ENCODE data around the gene STAB2. TPM values are rescaled to one million over a fixed set of nuclear protein-coding genes. Genes with fewer than 3 reads are reported as not detected.

Gene STAB2
- total and polyA plus RNA-seq, 9 donors: 0.05 to 9.3 (median 0.86) TPM

DNA sequence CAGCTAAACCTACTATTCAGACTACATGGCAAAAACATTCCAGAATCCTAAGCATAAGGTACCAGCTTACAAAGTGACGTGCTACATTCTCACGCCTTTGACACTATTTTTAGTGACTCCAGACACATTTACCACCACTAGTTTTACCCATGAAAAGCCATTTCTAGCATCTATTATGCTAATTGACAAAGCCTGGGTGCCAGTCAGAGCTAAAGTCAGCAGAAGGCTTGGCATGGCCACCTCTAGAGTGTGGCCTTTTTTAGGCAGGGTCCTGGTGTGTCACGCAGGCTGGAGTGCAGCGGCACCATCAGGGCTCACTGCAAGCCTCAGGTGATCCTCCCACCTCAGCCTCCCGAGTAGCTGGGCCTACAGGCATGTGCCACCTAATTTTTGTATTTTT is 178.2 kb downstream of the STAB2 start:
- H3K9me3 ChIP-seq: no peaks in the 10 kb centered on the region
- H3K27ac ChIP-seq: no peak overlapping the region
- no peak overlapping the region for H3K4me3 ChIP-seq
- intact Hi-C loops (cut with DNase I): no loop called here
- H3K4me1 ChIP-seq (ENCODE audit: insufficient read depth): no peaks in the 10 kb centered on the region
- TF ChIP-seq POLR2A (IDR thresholded peaks at IDR 0.05) (no peak), EP300 (IDR thresholded peaks at IDR 0.05) (no peak)
- TF ChIP-seq, protein P1, sequence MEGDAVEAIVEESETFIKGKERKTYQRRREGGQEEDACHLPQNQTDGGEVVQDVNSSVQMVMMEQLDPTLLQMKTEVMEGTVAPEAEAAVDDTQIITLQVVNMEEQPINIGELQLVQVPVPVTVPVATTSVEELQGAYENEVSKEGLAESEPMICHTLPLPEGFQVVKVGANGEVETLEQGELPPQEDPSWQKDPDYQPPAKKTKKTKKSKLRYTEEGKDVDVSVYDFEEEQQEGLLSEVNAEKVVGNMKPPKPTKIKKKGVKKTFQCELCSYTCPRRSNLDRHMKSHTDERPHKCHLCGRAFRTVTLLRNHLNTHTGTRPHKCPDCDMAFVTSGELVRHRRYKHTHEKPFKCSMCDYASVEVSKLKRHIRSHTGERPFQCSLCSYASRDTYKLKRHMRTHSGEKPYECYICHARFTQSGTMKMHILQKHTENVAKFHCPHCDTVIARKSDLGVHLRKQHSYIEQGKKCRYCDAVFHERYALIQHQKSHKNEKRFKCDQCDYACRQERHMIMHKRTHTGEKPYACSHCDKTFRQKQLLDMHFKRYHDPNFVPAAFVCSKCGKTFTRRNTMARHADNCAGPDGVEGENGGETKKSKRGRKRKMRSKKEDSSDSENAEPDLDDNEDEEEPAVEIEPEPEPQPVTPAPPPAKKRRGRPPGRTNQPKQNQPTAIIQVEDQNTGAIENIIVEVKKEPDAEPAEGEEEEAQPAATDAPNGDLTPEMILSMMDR (IDR thresholded peaks at IDR 0.05): no peak
- DNase-seq: no peak
- no peaks in the 10 kb centered on the region for H3K36me3 ChIP-seq
- no peaks in the 10 kb centered on the region for H3K27me3 ChIP-seq
- WGBS, 3 donors: 95 to 98% (median 96%) methylated on average over 5 of the region's 5 CpGs

DNA sequence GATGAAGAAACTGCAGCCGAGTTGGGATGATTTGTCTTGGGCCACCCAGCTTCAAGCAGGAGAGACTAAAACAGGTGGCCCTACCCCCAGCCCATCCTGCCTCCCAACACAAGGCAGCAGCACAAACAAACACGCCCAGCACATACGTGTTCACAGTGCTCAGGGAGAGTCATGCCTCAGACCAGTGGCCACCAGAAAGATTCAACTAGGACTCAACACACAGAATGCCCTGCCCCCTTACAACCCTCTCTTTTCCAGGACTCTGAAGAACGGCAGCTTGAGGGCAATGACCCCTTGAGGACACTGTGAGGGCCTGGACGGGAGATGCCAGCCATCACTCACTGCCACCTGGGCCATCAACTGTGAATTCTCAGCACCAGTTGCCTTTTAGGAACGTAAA is 179.0 kb downstream of the STAB2 start:
- Histone ChIP-seq H3K27me3 (no peaks in the 10 kb centered on the region), H3K27ac (no peak overlapping the region), H3K9me3 (no peaks in the 10 kb centered on the region), H3K4me1 (ENCODE audit: insufficient read depth) (no peaks in the 10 kb centered on the region), H3K4me3 (no peak overlapping the region), H3K36me3 (no peaks in the 10 kb centered on the region)
- intact Hi-C loops (cut with DNase I): no loop called here
- no peak for DNase-seq
- WGBS, 3 donors: 85 to 95% (median 89%) methylated on average over 6 of the region's 6 CpGs
- no peak for TF ChIP-seq EP300 (IDR thresholded peaks at IDR 0.05)
- no peak for TF ChIP-seq POLR2A (IDR thresholded peaks at IDR 0.05)
- TF ChIP-seq, protein P1 (IDR thresholded peaks at IDR 0.05): no peak

GRCh38 chr12:103768467-103769123 is 181.5 kb downstream of the STAB2 start:
- intact Hi-C loops (cut with DNase I): no loop called here
- Histone ChIP-seq H3K4me3 (no peak overlapping the region), H3K27me3 (no peaks in the 10 kb centered on the region), H3K27ac (no peak overlapping the region), H3K4me1 (ENCODE audit: insufficient read depth) (peaks cover 9% of the 10 kb centered on the region), H3K36me3 (no peaks in the 10 kb centered on the region), H3K9me3 (no peaks in the 10 kb centered on the region)
- 82 to 87% (median 84%) methylated on average over 7 to 8 of the region's 8 CpGs for WGBS, 3 donors
- TF ChIP-seq, protein P1 (IDR thresholded peaks at IDR 0.05): no peak
- no peak for TF ChIP-seq POLR2A (IDR thresholded peaks at IDR 0.05)
- no peak for TF ChIP-seq EP300 (IDR thresholded peaks at IDR 0.05)
- no peak for DNase-seq

DNA sequence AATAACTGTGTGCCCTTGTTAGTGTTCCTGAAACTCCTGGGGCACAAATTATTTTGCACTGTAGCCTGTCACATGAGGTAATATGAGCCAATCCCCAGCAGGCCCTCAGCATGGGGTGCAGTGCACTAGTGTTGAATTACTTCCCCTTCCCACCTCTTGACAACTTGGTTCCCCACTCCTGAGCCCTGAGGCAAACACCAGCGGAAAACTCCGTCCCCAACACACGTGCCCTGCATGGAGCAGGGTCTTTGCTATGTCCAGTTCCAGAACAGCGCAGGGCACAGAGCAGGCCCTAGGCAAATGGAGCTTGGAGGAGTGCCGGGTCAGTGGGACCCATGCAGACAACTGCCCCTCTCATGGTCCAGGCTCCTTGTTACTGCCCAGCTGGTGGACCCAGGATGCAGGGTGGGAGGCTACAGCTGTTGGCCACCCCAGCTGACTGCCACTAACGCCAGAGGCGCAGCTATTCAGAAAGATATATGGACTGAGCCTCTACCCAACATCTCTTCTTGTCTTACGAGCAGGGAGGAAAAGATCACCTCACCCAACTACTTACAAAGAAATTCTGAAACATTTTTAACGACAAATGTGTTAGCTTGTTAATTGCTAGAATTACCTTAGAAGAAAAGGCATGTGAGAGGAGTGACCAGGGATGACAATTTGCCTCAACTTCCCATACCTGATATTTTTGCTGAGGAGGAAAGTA is 182.3 kb downstream of the STAB2 start:
- intact Hi-C loops (cut with DNase I): no loop called here
- DNase-seq: no peak
- 93 to 94% (median 94%) methylated on average over 9 of the region's 9 CpGs for WGBS, 3 donors
- Histone ChIP-seq H3K9me3 (no peaks in the 10 kb centered on the region), H3K4me3 (no peak overlapping the region), H3K4me1 (ENCODE audit: insufficient read depth) (peaks cover 9% of the 10 kb centered on the region), H3K27me3 (no peaks in the 10 kb centered on the region), H3K27ac (no peak overlapping the region), H3K36me3 (no peaks in the 10 kb centered on the region)
- TF ChIP-seq EP300 (IDR thresholded peaks at IDR 0.05): no peak
- TF ChIP-seq, protein P1 (IDR thresholded peaks at IDR 0.05): no peak
- no peak for TF ChIP-seq POLR2A (IDR thresholded peaks at IDR 0.05)

Measured in ovary (tissue), 9 donors.